WTC11 (cell line): ENCODE results near the gene ADGRL3.

Source experiments
- ATF6 ChIP-seq: sonication (generic); formaldehyde crosslinking; IDR thresholded peaks from 2 replicates; pipeline ENCODE4 v1.8.1; 2023; ENCODE audit warnings: mild to moderate bottlenecking, missing genetic modification reagents
- CTCF ChIP-seq: fragments of 200-600 bp; IDR thresholded peaks from 2 replicates; pipeline ENCODE4 v1.8.0; 2022; ENCODE audit warnings: antibody characterized with exemption
- NFYB ChIP-seq: sonication (generic); formaldehyde crosslinking; conservative IDR thresholded peaks from 2 replicates; pipeline ENCODE4 v1.8.0; 2022; ENCODE audit warnings: low read depth, missing genetic modification reagents
- NR1H2 ChIP-seq: sonication (generic); formaldehyde crosslinking; IDR thresholded peaks from 2 replicates; pipeline ENCODE4 v1.9.0; 2021; ENCODE audit warnings: mild to moderate bottlenecking, moderate library complexity, missing genetic modification reagents
- RELA ChIP-seq: sonication (generic); formaldehyde crosslinking; IDR thresholded peaks from 2 replicates; pipeline ENCODE4 v1.8.1; 2022; ENCODE audit warnings: missing genetic modification reagents, mild to moderate bottlenecking, borderline replicate concordance
- SMAD3 ChIP-seq: sonication (generic); formaldehyde crosslinking; IDR thresholded peaks from 2 replicates; pipeline ENCODE4 v1.8.0; 2022; ENCODE audit warnings: missing genetic modification reagents, mild to moderate bottlenecking, borderline replicate concordance
- USF2 ChIP-seq: sonication (generic); formaldehyde crosslinking; IDR thresholded peaks from 2 replicates; pipeline ENCODE4 v1.8.1; 2023; ENCODE audit warnings: mild to moderate bottlenecking, missing genetic modification reagents, moderate library complexity
- TF ChIP-seq, protein P1 (sequence below): sonication (generic); formaldehyde crosslinking; IDR thresholded peaks from 2 replicates; pipeline ENCODE4 v1.8.0; 2022; ENCODE audit warnings: mild to moderate bottlenecking, missing genetic modification reagents

- TF ChIP-seq CTCF (no peak), NFYB (no peak), NR1H2 (no peak), RELA (no peak), ATF6 (CRISPR knock-in tag) (no peak), USF2 (CRISPR knock-in tag) (no peak), SMAD3 (CRISPR knock-in tag) (no peak)
- TF ChIP-seq, protein P1, sequence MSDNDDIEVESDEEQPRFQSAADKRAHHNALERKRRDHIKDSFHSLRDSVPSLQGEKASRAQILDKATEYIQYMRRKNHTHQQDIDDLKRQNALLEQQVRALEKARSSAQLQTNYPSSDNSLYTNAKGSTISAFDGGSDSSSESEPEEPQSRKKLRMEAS (CRISPR knock-in tag) = no peak
These were observed 340.8 kb downstream of the ADGRL3 start for GRCh38 chr4:61540944-61541343.
